Measurements from ENCODE around the gene DCST1.

DCST1 gene

DNA sequence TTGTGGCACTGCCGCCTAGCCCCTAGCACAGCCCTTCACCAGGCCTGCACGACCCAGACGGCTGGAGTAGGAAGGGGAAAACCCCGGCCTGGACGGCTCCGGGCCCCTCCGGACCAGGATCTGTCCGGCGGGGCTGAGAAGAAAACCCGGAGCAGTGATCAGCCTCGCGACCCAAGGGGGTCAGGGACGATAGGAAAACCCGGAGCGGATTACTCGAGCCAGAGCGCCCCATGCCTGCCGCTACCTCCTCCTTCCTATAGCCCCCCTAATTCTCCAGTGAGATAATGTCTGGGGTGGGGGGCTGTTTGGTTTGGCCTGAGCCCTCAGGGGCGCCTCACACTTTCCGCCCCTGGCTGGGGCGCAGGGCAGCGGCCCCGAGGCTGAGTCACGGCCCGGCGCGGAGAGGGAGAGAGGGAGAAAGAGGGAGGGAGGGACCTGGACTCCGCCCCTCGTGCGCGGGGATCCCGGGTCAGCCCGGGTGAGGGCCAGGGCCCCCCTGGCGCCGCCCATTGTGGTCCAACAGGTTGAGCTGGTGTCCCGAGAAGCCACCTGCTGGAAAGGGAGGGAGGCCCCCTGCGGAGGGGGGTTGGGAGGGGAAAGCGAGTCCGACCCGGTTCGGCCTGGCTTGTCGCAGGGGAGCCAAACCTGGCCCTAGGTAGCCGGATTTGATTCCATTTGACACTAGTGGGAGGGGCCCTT is 32.7 kb upstream of the DCST1 start:
- DNase-seq (ENCODE audit: low read depth in 1 of 2, low spot score in 1 of 2): peak; percentile 57 to 77

- DNase-seq (ENCODE audit: low read depth in 1 of 2, low spot score in 1 of 2): no peak
These were observed 32.3 kb upstream of the DCST1 start for GRCh38 chr1:155001425-155001674.

DNA sequence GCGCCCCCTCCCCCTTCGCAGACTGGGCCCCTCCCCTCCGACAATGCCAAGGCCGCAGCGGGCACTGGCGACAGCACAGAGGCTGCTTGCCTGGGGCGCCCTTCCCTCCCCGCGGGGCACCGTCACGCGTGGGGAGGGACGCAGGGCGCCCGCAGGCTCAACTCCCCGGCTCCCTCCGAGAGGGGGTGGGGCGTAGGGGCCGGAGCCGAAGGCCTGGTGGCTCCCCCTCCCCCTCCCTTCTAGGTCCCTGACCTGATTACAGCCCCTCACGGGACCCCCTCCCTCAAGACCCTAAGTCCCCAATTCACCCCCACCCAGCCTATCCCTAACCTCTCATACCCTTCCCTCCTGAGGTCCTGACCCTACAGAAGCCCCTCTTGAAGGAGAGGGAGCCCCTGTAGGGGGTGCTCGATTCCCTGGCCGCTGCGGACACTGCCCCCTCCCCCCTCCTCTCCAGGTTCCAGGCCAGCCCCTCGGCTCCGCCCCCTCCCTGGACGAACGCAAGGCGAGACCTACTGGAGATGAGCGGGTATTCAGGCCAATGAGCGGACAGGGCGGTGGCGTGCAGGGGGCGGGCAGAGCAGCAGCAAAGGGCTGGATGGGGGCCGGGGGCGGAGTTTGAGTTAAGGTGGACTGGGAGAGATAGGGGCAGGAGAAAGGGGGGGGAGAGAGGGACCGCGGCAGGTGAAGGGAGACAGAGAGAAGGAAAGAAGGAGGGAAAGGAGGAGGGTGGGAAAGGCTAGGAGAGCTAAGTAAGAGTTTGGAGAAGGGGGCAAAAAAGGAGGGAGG is 31.8 kb upstream of the DCST1 start:
- DNase-seq (ENCODE audit: low read depth in 1 of 2, low spot score in 1 of 2): peak; percentile 97 to 99

GRCh38 chr1:155002464-155003226 is 31.0 kb upstream of the DCST1 start, which contains the start of gene ZBTB7B:
TSS of gene ZBTB7B (plus strand) at chr1:155002802. CDS start at chr1:155014661, 11,859 bp downstream.
- no peak for DNase-seq (ENCODE audit: low read depth in 1 of 2, low spot score in 1 of 2)

- no peak for DNase-seq (ENCODE audit: low read depth in 1 of 2, low spot score in 1 of 2)
These were observed 30.3 kb upstream of the DCST1 start for GRCh38 chr1:155003227-155003765.

- no peak for DNase-seq (ENCODE audit: low read depth in 1 of 2, low spot score in 1 of 2)
These were observed 29.8 kb upstream of the DCST1 start for GRCh38 chr1:155003766-155004351.

DNA sequence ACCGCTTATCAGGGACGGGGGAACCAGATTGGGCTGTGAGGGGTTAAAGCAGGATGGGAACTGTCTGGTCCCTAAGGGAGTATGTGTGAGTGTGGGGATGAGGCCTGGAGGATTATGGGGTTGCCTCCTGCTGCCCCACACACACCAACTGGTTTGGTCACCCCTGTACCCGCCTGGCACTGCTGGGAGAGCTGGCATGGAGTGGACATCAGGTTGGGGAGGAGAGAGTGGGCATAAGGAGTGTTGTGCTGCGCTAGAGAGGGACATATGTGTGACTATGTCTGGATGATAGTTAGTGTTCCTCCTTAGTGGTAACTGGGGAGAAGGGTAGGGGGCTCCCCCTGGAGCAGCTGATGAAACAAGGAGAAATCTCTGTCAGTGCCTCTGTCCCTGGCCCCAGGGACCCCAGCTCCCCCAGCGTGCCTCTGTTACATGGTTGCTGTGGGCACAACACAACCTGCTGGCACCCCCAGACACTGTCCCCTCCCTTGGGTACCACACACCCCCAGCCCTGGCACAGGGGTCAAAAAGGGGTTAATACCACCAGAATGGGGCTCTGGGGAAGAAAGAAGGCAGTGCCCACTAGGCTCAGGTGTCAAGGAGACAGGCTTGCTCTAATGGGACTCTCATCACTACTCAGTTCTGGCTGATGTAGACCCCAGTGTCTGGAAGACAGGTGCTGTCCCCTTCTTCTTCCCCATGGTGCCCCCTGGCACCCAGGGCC is 29.1 kb upstream of the DCST1 start:
- no peak for DNase-seq (ENCODE audit: low read depth in 1 of 2, low spot score in 1 of 2)

- DNase-seq (ENCODE audit: low read depth in 1 of 2, low spot score in 1 of 2): no peak
These were observed 28.3 kb upstream of the DCST1 start for GRCh38 chr1:155005076-155006011.

DNA sequence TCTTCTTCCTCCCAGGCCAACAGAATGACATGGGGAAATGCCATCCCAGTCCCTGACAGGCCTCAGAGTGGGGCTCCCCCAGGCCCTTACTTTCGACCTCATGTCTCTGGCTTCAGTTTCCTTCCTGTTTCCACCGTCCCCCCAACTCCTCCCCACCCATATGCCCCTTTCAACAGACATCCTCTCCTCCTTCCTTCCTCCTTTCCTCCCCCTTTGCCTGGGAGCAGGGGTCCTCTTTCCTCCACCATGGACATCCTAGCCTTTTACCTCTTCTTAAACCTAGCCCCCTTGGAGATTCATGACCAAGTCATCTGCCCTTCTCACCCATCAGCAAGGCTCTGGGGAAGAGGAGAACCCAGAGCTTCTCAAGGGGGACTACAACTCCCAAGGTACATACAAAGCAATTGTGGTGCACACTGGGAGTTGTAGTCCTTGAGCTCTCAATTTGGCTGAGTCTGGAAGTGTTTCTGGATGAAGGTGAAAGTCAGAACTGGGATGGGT is 27.0 kb upstream of the DCST1 start:
- DNase-seq (ENCODE audit: low read depth in 1 of 2, low spot score in 1 of 2): no peak

DNA sequence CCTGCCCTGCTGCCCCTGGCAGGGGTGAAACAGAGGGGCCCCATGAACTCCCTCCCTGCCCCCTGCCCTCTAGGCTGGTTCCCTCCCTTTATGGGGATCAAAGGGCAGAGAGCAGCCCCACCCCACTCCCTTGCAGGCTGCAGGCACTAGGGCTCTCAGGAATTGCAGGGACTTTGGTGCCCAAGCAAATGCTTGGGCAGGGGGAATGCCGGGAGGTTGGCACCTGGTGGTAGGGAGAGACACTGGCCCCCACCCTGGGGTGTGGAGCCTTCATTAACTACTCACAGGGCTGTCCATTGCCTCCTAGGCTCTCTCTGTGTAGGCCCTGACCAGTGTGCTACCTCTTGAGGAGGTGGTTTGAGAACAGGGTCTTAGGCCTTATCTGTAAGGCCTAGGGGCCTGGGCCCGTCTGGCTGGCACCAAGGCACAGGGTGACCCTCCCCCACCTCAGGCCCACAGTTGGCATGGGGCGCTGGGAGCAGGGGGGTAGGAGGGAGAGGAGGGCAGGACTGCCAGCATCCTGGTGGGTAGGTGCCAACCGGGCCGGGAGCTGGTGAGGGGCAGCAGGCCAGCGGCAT is 26.3 kb upstream of the DCST1 start:
- no peak for DNase-seq (ENCODE audit: low read depth in 1 of 2, low spot score in 1 of 2)

GRCh38 chr1:155008015-155008941 is 25.3 kb upstream of the DCST1 start:
- no peak for DNase-seq (ENCODE audit: low read depth in 1 of 2, low spot score in 1 of 2)

DNA sequence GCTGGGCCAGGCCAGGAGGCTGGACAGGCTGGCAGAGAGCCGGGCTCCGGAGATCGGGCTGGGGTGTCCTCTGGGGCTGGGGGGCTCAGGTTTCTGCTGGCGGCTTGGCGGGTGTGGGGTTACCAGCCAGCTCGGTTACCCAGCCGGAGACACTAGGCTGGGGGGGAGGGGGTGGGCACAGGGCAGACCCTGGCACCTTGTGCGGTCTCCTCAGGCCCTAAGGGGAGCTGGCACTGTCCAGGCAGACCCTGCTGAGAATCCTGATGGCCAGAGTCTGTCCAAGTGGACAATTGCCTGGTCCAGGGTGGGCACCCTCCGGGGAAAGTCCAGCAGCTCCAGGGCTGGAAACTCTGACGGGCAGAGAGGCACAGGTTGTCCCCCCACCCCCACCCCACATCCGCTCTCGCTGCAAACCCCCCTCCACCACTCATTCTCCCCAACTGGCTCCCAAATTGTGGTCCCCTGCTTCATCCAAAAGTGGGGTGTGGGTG is 24.4 kb upstream of the DCST1 start:
- no peak for DNase-seq (ENCODE audit: low read depth in 1 of 2, low spot score in 1 of 2)

- DNase-seq (ENCODE audit: low read depth in 1 of 2, low spot score in 1 of 2): no peak
These were observed 23.9 kb upstream of the DCST1 start for GRCh38 chr1:155009742-155010141.

DNA sequence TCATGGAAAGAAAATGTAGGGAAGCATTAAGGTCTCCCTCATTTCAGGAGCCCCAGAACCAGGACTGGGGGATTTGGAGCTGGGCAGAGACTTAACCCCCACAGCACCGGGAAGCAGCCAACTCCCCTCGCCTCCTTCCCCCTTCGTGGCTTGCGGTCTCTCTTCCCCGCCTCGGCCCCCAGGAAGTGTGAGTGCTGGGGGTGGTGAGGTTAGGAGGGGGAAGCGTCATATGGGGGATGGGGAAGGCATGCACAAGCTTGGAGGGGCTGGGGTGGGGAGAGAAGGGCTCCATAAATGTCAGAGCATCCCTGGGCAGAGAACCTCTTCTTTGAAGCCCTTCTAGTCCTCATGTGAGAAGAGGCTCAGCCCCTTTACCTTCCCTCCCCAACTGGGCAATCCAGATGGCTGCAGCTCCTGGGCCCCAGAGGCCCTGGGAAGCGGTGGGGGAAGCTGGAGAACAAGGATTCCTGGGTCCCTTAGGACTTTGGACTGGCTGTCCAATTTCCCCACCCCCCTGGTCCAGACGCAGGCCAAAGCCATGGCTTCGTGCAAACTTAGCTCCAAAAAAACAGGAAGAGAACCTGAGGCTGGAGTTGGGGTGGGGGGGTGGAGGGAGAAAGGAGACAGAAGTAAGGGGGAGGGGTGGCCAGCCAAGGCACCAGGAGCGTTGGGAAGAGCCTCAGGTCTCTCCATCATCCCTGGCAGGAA is 23.3 kb upstream of the DCST1 start:
- no peak for DNase-seq (ENCODE audit: low read depth in 1 of 2, low spot score in 1 of 2)

DNA sequence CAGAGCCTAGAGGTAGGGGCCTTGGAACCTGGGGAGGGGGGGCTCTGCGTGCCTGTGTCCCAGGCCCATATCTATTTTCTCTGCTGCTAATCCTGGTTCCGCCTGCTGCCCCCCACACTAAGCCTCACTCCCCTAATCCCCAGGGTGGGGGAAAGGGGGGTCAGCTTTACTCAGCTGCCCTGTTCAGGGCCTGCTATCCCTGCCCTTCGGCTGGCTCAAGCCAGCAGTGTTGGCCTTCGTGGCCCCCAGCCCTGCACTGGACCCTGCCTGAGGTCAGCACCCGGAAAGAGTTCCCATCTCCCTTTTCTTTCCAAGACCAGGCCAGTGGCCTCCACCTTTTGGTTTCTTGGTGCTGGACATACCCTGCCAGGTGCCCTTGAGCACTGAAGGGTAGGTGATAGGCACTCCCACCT is 22.6 kb upstream of the DCST1 start:
- no peak for DNase-seq (ENCODE audit: low read depth in 1 of 2, low spot score in 1 of 2)

- DNase-seq (ENCODE audit: low read depth in 1 of 2, low spot score in 1 of 2): no peak
These were observed 22.1 kb upstream of the DCST1 start for GRCh38 chr1:155011437-155012025.

DNA sequence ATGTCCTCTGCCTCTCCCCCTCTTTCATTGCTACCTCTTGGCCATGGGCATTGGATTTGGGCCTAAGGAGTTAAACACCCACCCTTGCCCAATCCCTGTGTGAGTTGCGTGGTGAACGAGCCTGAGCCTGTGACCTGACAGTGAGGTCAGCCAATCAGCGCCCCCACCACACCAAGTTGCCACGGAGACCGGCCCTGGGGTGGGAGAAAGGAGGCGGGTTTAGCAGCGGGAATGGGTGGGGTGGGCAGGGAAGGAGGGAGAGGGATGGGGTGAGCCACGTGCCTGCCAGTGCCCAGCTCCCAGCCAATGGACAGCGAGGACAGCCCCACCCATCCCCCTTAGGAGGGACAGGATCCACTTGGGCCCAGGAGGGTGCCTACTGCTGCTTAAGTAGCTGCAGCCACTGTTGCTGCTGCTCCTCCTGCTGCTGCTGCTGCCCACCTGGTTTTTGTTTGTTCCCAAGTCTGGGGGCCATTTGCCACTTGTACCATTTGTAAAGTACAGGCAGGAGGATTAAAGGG is 21.5 kb upstream of the DCST1 start:
- no peak for DNase-seq (ENCODE audit: low read depth in 1 of 2, low spot score in 1 of 2)

Data from activated T-helper 1 cell treated with anti-CD3 and anti-CD28 coated beads, Interleukin-2, amount 50 U/mL, for 16 hours (primary cell).